ENCODE data around the gene FSTL4. TPM values are rescaled to one million over a fixed set of nuclear protein-coding genes. Genes with fewer than 3 reads are reported as not detected.

Gene FSTL4
- total RNA-seq, 4 donors from 2014 or later: 0.33 to 0.78 (median 0.34) TPM; not detected in 1

DNA sequence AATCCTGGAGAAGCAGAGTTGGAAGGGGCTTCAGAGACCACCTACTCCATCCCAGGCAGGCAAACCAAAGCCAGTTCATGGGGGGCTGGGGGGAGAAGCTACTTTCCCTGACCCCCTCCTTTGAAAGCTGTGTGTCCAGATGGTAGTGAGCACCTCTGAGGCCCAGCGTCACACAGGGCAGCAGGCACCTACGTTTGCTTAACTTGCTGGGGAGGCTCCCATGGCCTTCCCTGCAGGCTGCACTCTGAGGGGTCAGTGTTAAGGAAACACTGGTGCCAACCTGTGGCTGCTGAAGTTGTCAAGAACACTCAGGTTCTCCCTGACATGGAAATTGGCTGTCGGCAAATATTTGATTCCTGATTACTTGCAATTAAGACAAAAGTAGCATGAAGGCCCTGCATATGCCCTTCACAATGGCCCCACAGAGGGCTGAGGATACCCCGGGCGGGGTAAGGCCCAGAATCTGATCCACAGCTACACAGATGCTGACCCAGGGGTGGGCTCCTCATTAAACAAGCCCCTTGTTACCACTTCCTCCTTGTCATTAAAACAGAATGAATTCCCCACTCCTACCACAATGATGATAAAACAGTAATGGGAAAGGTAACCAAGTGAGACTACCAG is 208.5 kb downstream of the FSTL4 start:
- H3K4me3 ChIP-seq: no peak overlapping the region
- intact Hi-C loops (cut with DNase I): no loop called here
- no peaks in the 10 kb centered on the region for H3K9me3 ChIP-seq
- 96% methylated on average over 4 of the region's 5 CpGs for WGBS
- H3K27ac ChIP-seq (replicated peaks in 1 of 4): no peak overlapping the region
- H3K27me3 ChIP-seq: peaks cover 0 to 25% (median 0%) of the 10 kb centered on the region in 4 donors
- TF ChIP-seq POLR2A (IDR thresholded peaks at IDR 0.05; ENCODE audit: low read depth) (no peak), POLR2AphosphoS5 (IDR thresholded peaks at IDR 0.05) (no peak), EP300 (IDR thresholded peaks at IDR 0.05) (no peak)
- TF ChIP-seq, protein P1, sequence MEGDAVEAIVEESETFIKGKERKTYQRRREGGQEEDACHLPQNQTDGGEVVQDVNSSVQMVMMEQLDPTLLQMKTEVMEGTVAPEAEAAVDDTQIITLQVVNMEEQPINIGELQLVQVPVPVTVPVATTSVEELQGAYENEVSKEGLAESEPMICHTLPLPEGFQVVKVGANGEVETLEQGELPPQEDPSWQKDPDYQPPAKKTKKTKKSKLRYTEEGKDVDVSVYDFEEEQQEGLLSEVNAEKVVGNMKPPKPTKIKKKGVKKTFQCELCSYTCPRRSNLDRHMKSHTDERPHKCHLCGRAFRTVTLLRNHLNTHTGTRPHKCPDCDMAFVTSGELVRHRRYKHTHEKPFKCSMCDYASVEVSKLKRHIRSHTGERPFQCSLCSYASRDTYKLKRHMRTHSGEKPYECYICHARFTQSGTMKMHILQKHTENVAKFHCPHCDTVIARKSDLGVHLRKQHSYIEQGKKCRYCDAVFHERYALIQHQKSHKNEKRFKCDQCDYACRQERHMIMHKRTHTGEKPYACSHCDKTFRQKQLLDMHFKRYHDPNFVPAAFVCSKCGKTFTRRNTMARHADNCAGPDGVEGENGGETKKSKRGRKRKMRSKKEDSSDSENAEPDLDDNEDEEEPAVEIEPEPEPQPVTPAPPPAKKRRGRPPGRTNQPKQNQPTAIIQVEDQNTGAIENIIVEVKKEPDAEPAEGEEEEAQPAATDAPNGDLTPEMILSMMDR (IDR thresholded peaks at IDR 0.05): no peak
- no peaks in the 10 kb centered on the region for H3K36me3 ChIP-seq
- no peaks in the 10 kb centered on the region for H3K4me1 ChIP-seq
- DNase-seq (ENCODE audit: extremely low spot score): peak; percentile 72

DNA sequence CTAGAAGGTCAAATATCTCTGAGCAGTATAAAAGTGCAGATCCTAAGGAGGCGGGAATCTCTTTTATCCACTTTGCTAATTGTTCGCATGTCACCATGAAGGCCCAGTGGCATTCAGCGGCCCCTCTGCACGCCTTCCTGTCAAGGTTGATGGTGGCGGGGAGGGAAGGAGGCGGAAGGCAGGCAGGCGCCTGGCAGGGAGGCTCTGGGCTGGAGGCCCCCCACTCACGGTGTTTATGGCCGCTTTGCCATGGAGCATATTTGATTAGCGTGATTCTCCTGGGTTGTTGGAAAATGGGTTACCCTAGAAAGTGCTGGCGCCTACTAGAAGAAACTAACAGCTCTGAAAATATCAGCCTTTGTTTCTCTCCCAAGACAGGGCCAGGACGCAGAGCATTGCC is 209.6 kb downstream of the FSTL4 start:
- peak; percentile 50 for DNase-seq (ENCODE audit: extremely low spot score)
- H3K4me1 ChIP-seq: no peaks in the 10 kb centered on the region
- no peaks in the 10 kb centered on the region for H3K36me3 ChIP-seq
- intact Hi-C loops (cut with DNase I): no loop called here
- whole genome bisulfite sequencing: 89% methylated on average over 10 of the region's 12 CpGs
- H3K9me3 ChIP-seq: no peaks in the 10 kb centered on the region
- TF ChIP-seq POLR2AphosphoS5 (IDR thresholded peaks at IDR 0.05) (no peak), EP300 (IDR thresholded peaks at IDR 0.05) (no peak), POLR2A (IDR thresholded peaks at IDR 0.05; ENCODE audit: low read depth) (no peak)
- TF ChIP-seq, protein P1 (IDR thresholded peaks at IDR 0.05): no peak
- no peak overlapping the region for H3K4me3 ChIP-seq
- H3K27me3 ChIP-seq: peaks cover 0 to 17% (median 0%) of the 10 kb centered on the region in 4 donors
- no peak overlapping the region for H3K27ac ChIP-seq (replicated peaks in 1 of 4)

DNA sequence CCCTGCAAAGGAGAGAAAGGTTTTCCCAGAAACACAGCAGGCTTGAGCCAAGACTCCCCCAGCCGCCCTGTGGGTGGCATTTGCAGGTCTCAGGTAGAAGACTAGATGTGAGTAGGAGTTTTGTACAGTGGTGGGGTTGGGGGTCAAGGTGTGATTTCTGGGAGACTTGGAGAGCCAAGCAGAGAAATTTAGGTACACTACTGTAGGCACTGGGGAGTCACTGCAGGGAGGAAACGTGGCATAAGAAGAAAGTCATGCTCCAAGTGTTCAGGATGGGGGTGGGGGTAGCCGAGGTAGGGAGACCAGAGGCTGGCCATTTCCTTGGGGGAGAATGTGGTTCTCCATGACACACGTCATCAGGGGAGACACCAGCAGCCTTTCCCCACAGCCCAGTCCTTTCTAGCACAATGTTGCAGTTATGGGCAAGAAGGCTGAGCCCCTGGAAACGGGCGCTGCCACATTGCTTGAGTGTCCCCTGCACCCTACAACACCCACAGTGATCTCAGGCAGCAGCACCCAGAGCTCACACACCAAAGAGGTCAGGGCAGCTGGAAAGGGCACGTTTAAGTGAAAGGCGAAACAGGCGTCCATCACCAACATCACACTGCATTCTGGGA is 210.5 kb downstream of the FSTL4 start:
- no peak for TF ChIP-seq POLR2A (IDR thresholded peaks at IDR 0.05; ENCODE audit: low read depth)
- TF ChIP-seq, protein P1 (IDR thresholded peaks at IDR 0.05): no peak
- no peaks in the 10 kb centered on the region for H3K36me3 ChIP-seq
- no peak overlapping the region for H3K4me3 ChIP-seq
- H3K9me3 ChIP-seq: no peaks in the 10 kb centered on the region
- H3K4me1 ChIP-seq: peaks cover 0 to under 1% (median 0%) of the 10 kb centered on the region in 4 donors
- DNase-seq (ENCODE audit: extremely low spot score): peak; percentile 78
- H3K27me3 ChIP-seq: peaks cover 0 to 17% (median 0%) of the 10 kb centered on the region in 4 donors
- intact Hi-C loops (cut with DNase I): no loop called here
- WGBS: 84% methylated on average over 9 of the region's 9 CpGs
- no peak overlapping the region for H3K27ac ChIP-seq (replicated peaks in 1 of 4)

DNA sequence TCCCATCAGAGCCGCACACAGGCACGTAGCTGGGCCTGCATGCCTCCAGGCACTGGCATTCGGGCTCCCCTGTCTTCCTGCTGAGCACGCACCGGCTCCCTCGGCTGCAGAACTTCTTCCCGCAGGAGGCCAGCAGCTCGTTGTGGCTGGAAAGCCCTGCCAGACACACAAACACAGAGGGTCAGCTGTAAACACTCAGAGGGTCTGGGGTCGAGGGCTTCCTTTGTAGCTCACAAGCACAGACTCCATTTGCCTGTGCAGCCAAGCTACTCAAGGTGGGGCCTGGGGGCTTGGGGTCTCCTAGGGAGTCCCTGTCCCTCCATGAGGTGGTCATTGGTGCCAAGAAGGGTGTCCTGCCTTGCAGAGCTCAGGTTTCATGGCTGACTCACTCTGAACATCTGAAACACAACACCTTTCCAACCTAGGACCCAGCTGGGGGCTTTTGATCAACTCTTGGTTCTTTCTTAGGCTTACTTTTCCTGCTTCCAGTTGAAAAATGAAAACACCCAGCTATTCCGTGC is 211.4 kb downstream of the FSTL4 start:
- no peak overlapping the region for H3K27ac ChIP-seq (replicated peaks in 1 of 4)
- intact Hi-C loops (cut with DNase I): no loop called here

More for the DNA sequence above, 211.4 kb downstream of the FSTL4 start:
- Histone ChIP-seq H3K4me1 (peaks cover 0 to 2% (median 0%) of the 10 kb centered on the region in 4 donors), H3K4me3 (no peak overlapping the region), H3K36me3 (no peaks in the 10 kb centered on the region), H3K27me3 (peaks cover 0 to 17% (median 0%) of the 10 kb centered on the region in 4 donors), H3K9me3 (no peaks in the 10 kb centered on the region)
- TF ChIP-seq, protein P1 (IDR thresholded peaks at IDR 0.05): no peak
- no peak for TF ChIP-seq EP300 (IDR thresholded peaks at IDR 0.05)
- no peak for TF ChIP-seq POLR2AphosphoS5 (IDR thresholded peaks at IDR 0.05)
- no peak for TF ChIP-seq POLR2A (IDR thresholded peaks at IDR 0.05; ENCODE audit: low read depth)
- DNase-seq (ENCODE audit: extremely low spot score): peak; percentile 80
- 68% methylated on average over 8 of the region's 10 CpGs for WGBS
